Measurements from ENCODE around the gene DTNBP1. TPM values are rescaled to one million over a fixed set of nuclear protein-coding genes. Genes with fewer than 3 reads are reported as not detected.

The DTNBP1 gene
- total RNA-seq, 1 donor from 2014 or later, result 19.4 TPM

- Mint-ChIP-seq H3K27me3 (ENCODE audit: low read depth) (no peaks in the 10 kb centered on the region), H3K36me3 (peaks cover 67% of the 10 kb centered on the region), H3K27ac (no peak overlapping the region)
Observed at GRCh38 chr6:15518057-15518456, 144.8 kb downstream of the DTNBP1 start.

GRCh38 chr6:15517600-15517999 is 145.2 kb downstream of the DTNBP1 start:
- Mint-ChIP-seq H3K9me3 (no peaks in the 10 kb centered on the region), H3K27me3 (ENCODE audit: low read depth) (no peaks in the 10 kb centered on the region), H3K36me3 (peaks cover 66% of the 10 kb centered on the region), H3K4me1 (no peaks in the 10 kb centered on the region), H3K4me3 (no peak overlapping the region), H3K27ac (no peak overlapping the region)
- no peak for TF ChIP-seq CTCF (IDR thresholded peaks at IDR 0.05; ENCODE audit: unreplicated experiment)
- DNase-seq (ENCODE audit: low spot score in 2 of 2, unreplicated experiment in 2 of 2), result no peak

More at GRCh38 chr6:15518057-15518456, 144.8 kb downstream of the DTNBP1 start:
- TF ChIP-seq CTCF (IDR thresholded peaks at IDR 0.05; ENCODE audit: unreplicated experiment), result no peak
- no peak for DNase-seq (ENCODE audit: low spot score in 2 of 2, unreplicated experiment in 2 of 2)
- Mint-ChIP-seq H3K4me1 (no peaks in the 10 kb centered on the region), H3K9me3 (no peaks in the 10 kb centered on the region), H3K4me3 (no peak overlapping the region)

- H3K27ac Mint-ChIP-seq, result no peak overlapping the region
- no peaks in the 10 kb centered on the region for H3K27me3 Mint-ChIP-seq (ENCODE audit: low read depth)
- peaks cover 66% of the 10 kb centered on the region for H3K36me3 Mint-ChIP-seq
- DNase-seq (ENCODE audit: low spot score in 2 of 2, unreplicated experiment in 2 of 2), result no peak
- TF ChIP-seq CTCF (IDR thresholded peaks at IDR 0.05; ENCODE audit: unreplicated experiment), result no peak
- no peaks in the 10 kb centered on the region for H3K9me3 Mint-ChIP-seq
- no peak overlapping the region for H3K4me3 Mint-ChIP-seq
- no peaks in the 10 kb centered on the region for H3K4me1 Mint-ChIP-seq
Observed at GRCh38 chr6:15516923-15517560, 145.8 kb downstream of the DTNBP1 start.

- Mint-ChIP-seq H3K4me3 (no peak overlapping the region), H3K9me3 (no peaks in the 10 kb centered on the region), H3K4me1 (no peaks in the 10 kb centered on the region), H3K27ac (no peak overlapping the region), H3K27me3 (ENCODE audit: low read depth) (no peaks in the 10 kb centered on the region), H3K36me3 (peaks cover 65% of the 10 kb centered on the region)
- no peak for TF ChIP-seq CTCF (IDR thresholded peaks at IDR 0.05; ENCODE audit: unreplicated experiment)
- no peak for DNase-seq (ENCODE audit: low spot score in 2 of 2, unreplicated experiment in 2 of 2)
Observed at GRCh38 chr6:15516378-15516777, 146.4 kb downstream of the DTNBP1 start.

- no peak overlapping the region for H3K4me3 Mint-ChIP-seq
- no peak for TF ChIP-seq CTCF (IDR thresholded peaks at IDR 0.05; ENCODE audit: unreplicated experiment)
- DNase-seq (ENCODE audit: low spot score in 2 of 2, unreplicated experiment in 2 of 2), result no peak
- H3K27me3 Mint-ChIP-seq (ENCODE audit: low read depth), result no peaks in the 10 kb centered on the region
- H3K4me1 Mint-ChIP-seq, result no peaks in the 10 kb centered on the region
- H3K27ac Mint-ChIP-seq, result no peak overlapping the region
- H3K9me3 Mint-ChIP-seq, result no peaks in the 10 kb centered on the region
- peaks cover 63% of the 10 kb centered on the region for H3K36me3 Mint-ChIP-seq
Observed at GRCh38 chr6:15515660-15516375, 147.0 kb downstream of the DTNBP1 start.
